Measurements from ENCODE around the gene GNAL.
"Not testable (repeated sequence)": the region's sequence is repeated elsewhere in the genome, so short reads cannot be mapped to it uniquely, and the experiment has no call there.

The GNAL gene

GRCh38 chr18:11909061-11909455 lies 220.0 kb downstream of the GNAL start:
- peaks cover 9% of the 10 kb centered on the region; the same call in 1 of the 2 replicates for H3F3A ChIP-seq (ENCODE audit: insufficient read depth)
- H3K9ac ChIP-seq (ENCODE audit: low read length): peak overlapping the region; percentile 90
- H3K4me2 ChIP-seq (ENCODE audit: low read depth, low read length, poor library complexity, severe bottlenecking): peak overlapping the region; percentile 91
- H3K9me3 ChIP-seq (ENCODE audit: insufficient read depth, low read length): no peaks in the 10 kb centered on the region
- H3K36me3 ChIP-seq (ENCODE audit: low read length): no peaks in the 10 kb centered on the region
- no peak for TF ChIP-seq CTCF (IDR thresholded peaks at IDR 0.05; ENCODE audit: insufficient read depth, low read length, poor library complexity, severe bottlenecking)
- TF ChIP-seq EZH2phosphoT487 (conservative IDR thresholded peaks at IDR 0.05; ENCODE audit: low read length): no peak
- no peak overlapping the region for H3K27ac ChIP-seq (ENCODE audit: low read depth, low read length)
- H4K20me1 ChIP-seq (ENCODE audit: low read depth, low read length): no peaks in the 10 kb centered on the region
- H3K79me2 ChIP-seq (ENCODE audit: insufficient read depth, low read length): 0 out of 2 replicates have a peak, but pooled peaks cover 4% of the 10 kb centered on the region
- peak overlapping the region; percentile 98 for H3K4me3 ChIP-seq (ENCODE audit: insufficient read depth, low read length, poor library complexity, severe bottlenecking)
- peak overlapping the region; percentile 96 for H2AFZ ChIP-seq (ENCODE audit: low read depth, low read length, severe bottlenecking)
- no peaks in the 10 kb centered on the region for H3K27me3 ChIP-seq (ENCODE audit: low read length)
- no peaks in the 10 kb centered on the region for H3K9me2 ChIP-seq (replicated peaks; ENCODE audit: insufficient read depth, low read length)

GRCh38 chr18:11909591-11910026 lies 220.5 kb downstream of the GNAL start:
- H4K20me1 ChIP-seq (ENCODE audit: low read depth, low read length): no peaks in the 10 kb centered on the region
- H3K27me3 ChIP-seq (ENCODE audit: low read length): no peaks in the 10 kb centered on the region
- H3K4me3 ChIP-seq (ENCODE audit: insufficient read depth, low read length, poor library complexity, severe bottlenecking): no peak overlapping the region
- no peak overlapping the region for H3K27ac ChIP-seq (ENCODE audit: low read depth, low read length)
- no peak overlapping the region for H2AFZ ChIP-seq (ENCODE audit: low read depth, low read length, severe bottlenecking)
- no peak overlapping the region for H3K9ac ChIP-seq (ENCODE audit: low read length)
- H3F3A ChIP-seq (ENCODE audit: insufficient read depth): peaks cover 9% of the 10 kb centered on the region; the same call in 1 of the 2 replicates
- H3K9me2 ChIP-seq (replicated peaks; ENCODE audit: insufficient read depth, low read length): no peaks in the 10 kb centered on the region
- 0 out of 2 replicates have a peak, but pooled peaks cover 4% of the 10 kb centered on the region for H3K79me2 ChIP-seq (ENCODE audit: insufficient read depth, low read length)
- no peak for TF ChIP-seq EZH2phosphoT487 (conservative IDR thresholded peaks at IDR 0.05; ENCODE audit: low read length)
- TF ChIP-seq CTCF (IDR thresholded peaks at IDR 0.05; ENCODE audit: insufficient read depth, low read length, poor library complexity, severe bottlenecking): no peak
- H3K4me2 ChIP-seq (ENCODE audit: low read depth, low read length, poor library complexity, severe bottlenecking): peak overlapping the region; percentile 91
- no peaks in the 10 kb centered on the region for H3K9me3 ChIP-seq (ENCODE audit: insufficient read depth, low read length)
- H3K36me3 ChIP-seq (ENCODE audit: low read length): no peaks in the 10 kb centered on the region

- not testable (repeated sequence) for H3K9me2 ChIP-seq (replicated peaks; ENCODE audit: insufficient read depth, low read length); H3K4me3 ChIP-seq (ENCODE audit: insufficient read depth, low read length, poor library complexity, severe bottlenecking); H3K27ac ChIP-seq (ENCODE audit: low read depth, low read length)
Observed at GRCh38 chr18:11916880-11917279, 227.8 kb downstream of the GNAL start.

GRCh38 chr18:11919522-11919921 lies 230.5 kb downstream of the GNAL start:
- H3K4me2 ChIP-seq (ENCODE audit: low read depth, low read length, poor library complexity, severe bottlenecking); H3K27ac ChIP-seq (ENCODE audit: low read depth, low read length); H3K27me3 ChIP-seq (ENCODE audit: low read length); H3F3A ChIP-seq (ENCODE audit: insufficient read depth); H3K9ac ChIP-seq (ENCODE audit: low read length); H3K9me2 ChIP-seq (replicated peaks; ENCODE audit: insufficient read depth, low read length); H2AFZ ChIP-seq (ENCODE audit: low read depth, low read length, severe bottlenecking); H3K4me3 ChIP-seq (ENCODE audit: insufficient read depth, low read length, poor library complexity, severe bottlenecking); H3K9me3 ChIP-seq (ENCODE audit: insufficient read depth, low read length); H3K36me3 ChIP-seq (ENCODE audit: low read length); H4K20me1 ChIP-seq (ENCODE audit: low read depth, low read length); H3K79me2 ChIP-seq (ENCODE audit: insufficient read depth, low read length): not testable (repeated sequence)

More at GRCh38 chr18:11916880-11917279, 227.8 kb downstream of the GNAL start:
- not testable (repeated sequence) for H3K27me3 ChIP-seq (ENCODE audit: low read length); H3K4me2 ChIP-seq (ENCODE audit: low read depth, low read length, poor library complexity, severe bottlenecking); H3K79me2 ChIP-seq (ENCODE audit: insufficient read depth, low read length); H4K20me1 ChIP-seq (ENCODE audit: low read depth, low read length); H3K9me3 ChIP-seq (ENCODE audit: insufficient read depth, low read length); H3F3A ChIP-seq (ENCODE audit: insufficient read depth); H3K9ac ChIP-seq (ENCODE audit: low read length); H2AFZ ChIP-seq (ENCODE audit: low read depth, low read length, severe bottlenecking); H3K36me3 ChIP-seq (ENCODE audit: low read length)
